B cell (primary cell): Measurements from ENCODE around the gene OSTC. TPM values are rescaled to one million over a fixed set of nuclear protein-coding genes. Genes with fewer than 3 reads are reported as not detected.

Experiments used
- ATAC-seq: fragments of 200-7000 bp; cut with Tn5 transposase; one replicate; pipeline ENCODE4 v1.10.0; 2021; ENCODE audit warnings: low read depth, mild to moderate bottlenecking, moderate number of reproducible peaks, moderate library complexity
- CTCF ChIA-PET: fragments of 350-600 bp; sonication (Branson Sonifier 250); formaldehyde crosslinking; loops from one replicate; lab custom pipeline; 2021; ENCODE audit warnings: antibody characterized with exemption, inconsistent platforms; lab: Charles Lee
- POLR2A ChIA-PET: fragments of 350-600 bp; sonication (Branson Sonifier 250); formaldehyde crosslinking; loops from one replicate; lab custom pipeline; 2021; ENCODE audit warnings: antibody characterized with exemption; lab: Charles Lee
- DNase-seq: peaks from one replicate; pipeline ENCODE4 v3.0.0; 2013
- H2AFZ ChIP-seq: 2 replicates; pipeline ENCODE4 v1.6.1; 2012; ENCODE audit warnings: mild to moderate bottlenecking, low read depth, low read length; ENCODE audit not compliant: insufficient read depth, poor library complexity, severe bottlenecking
- H3K27ac ChIP-seq, 2 donors: 1 replicate in 1 of 2; 2 replicates in 1 of 2; pipeline ENCODE4 v1.5.1; 2012 to 2013; ENCODE audit warnings: low read length in 2 of 2, mild to moderate bottlenecking in 2 of 2, moderate library complexity in 1 of 2
- H3K27me3 ChIP-seq, 4 experiments: fragments of 200-600 bp in 1 of 4; sonication (generic) in 1 of 4; replicated peaks in 1 of 4; 1 replicate in 2 of 4; 2 replicates in 2 of 4; pipeline versions ENCODE4 v1.6.1 to v1.7.0; 2013 to 2016; ENCODE audit warnings: low read length in 3 of 4, mild to moderate bottlenecking in 2 of 4, mixed read lengths in 1 of 4, moderate library complexity in 1 of 4; ENCODE audit not compliant: insufficient read depth in 4 of 4, control insufficient read depth in 3 of 4; ENCODE audit errors: control extremely low read depth in 1 of 4
- H3K36me3 ChIP-seq, 2 experiments: replicated peaks in 1 of 2; 1 replicate in 1 of 2; 2 replicates in 1 of 2; pipeline versions ENCODE4 v1.6.1 to v1.7.1; 2013; ENCODE audit warnings: low read length in 1 of 2; ENCODE audit not compliant: insufficient read depth in 2 of 2, control insufficient read depth in 1 of 2; ENCODE audit errors: control extremely low read depth in 1 of 2, extremely low read depth in 1 of 2
- H3K4me1 ChIP-seq, 2 donors: fragments of 200-600 bp in 1 of 2; sonication (generic) in 1 of 2; 1 replicate in 1 of 2; 2 replicates in 1 of 2; pipeline versions ENCODE4 v1.5.1 to v1.6.1; 2013 to 2017; ENCODE audit warnings: low read length in 2 of 2; ENCODE audit not compliant: control insufficient read depth in 2 of 2, insufficient read depth in 2 of 2
- H3K4me2 ChIP-seq: replicated peaks from 2 replicates; pipeline ENCODE3; 2012; ENCODE audit warnings: mild to moderate bottlenecking, low read depth, low read length; ENCODE audit not compliant: poor library complexity, severe bottlenecking
- H3K4me3 ChIP-seq, 5 experiments: fragments of 200-600 bp in 1 of 5; sonication (generic) in 1 of 5; 1 replicate in 3 of 5; 2 replicates in 2 of 5; pipeline versions ENCODE4 v1.5.1 to v1.7.0; 2011 to 2016; ENCODE audit warnings: low read length in 4 of 5, mild to moderate bottlenecking in 4 of 5, low read depth in 2 of 5, control low read depth in 1 of 5, moderate library complexity in 1 of 5; ENCODE audit not compliant: insufficient read depth in 1 of 5; ENCODE audit errors: control extremely low read depth in 1 of 5, extremely low read depth in 1 of 5
- H3K79me2 ChIP-seq: fragments of 200-600 bp; sonication (generic); one replicate; pipeline ENCODE4 v1.6.0; 2016; ENCODE audit warnings: low read length; ENCODE audit not compliant: control insufficient read depth, insufficient read depth
- H3K9ac ChIP-seq: fragments of 200-600 bp; sonication (generic); 2 replicates; pipeline ENCODE4 v1.6.1; 2017; ENCODE audit warnings: mild to moderate bottlenecking, low read length, moderate library complexity
- H3K9me3 ChIP-seq, 3 donors: one replicate each; pipeline versions ENCODE4 v1.6.1 to v1.7.1; 2013; ENCODE audit warnings: low read length in 2 of 3; ENCODE audit not compliant: control insufficient read depth in 2 of 3, insufficient read depth in 1 of 3; ENCODE audit errors: control extremely low read depth in 1 of 3
- H4K20me1 ChIP-seq: 2 replicates; pipeline ENCODE4 v1.6.0; 2012; ENCODE audit warnings: mild to moderate bottlenecking, low read length; ENCODE audit not compliant: insufficient read depth, control insufficient read depth, poor library complexity, severe bottlenecking
- H3K27ac Mint-ChIP-seq: one replicate; pipeline ENCODE4 v1.8.0; 2021; ENCODE audit warnings: mixed read lengths
- H3K27me3 Mint-ChIP-seq: one replicate; pipeline ENCODE4 v1.8.0; 2021; ENCODE audit warnings: mixed read lengths
- H3K4me1 Mint-ChIP-seq: one replicate; pipeline ENCODE4 v1.8.0; 2021; ENCODE audit warnings: mixed read lengths
- H3K4me3 Mint-ChIP-seq: one replicate; pipeline ENCODE4 v1.8.0; 2021; ENCODE audit warnings: mixed read lengths
- H3K9me3 Mint-ChIP-seq: one replicate; pipeline ENCODE4 v1.8.0; 2022; ENCODE audit warnings: mixed read lengths; ENCODE audit not compliant: insufficient read depth
- CTCF ChIP-seq: fragments of 200-600 bp; IDR thresholded peaks from one replicate; pipeline ENCODE4 v1.8.0; 2022; ENCODE audit warnings: antibody characterized with exemption, mild to moderate bottlenecking
- EZH2 ChIP-seq: IDR thresholded peaks from 2 replicates; pipeline ENCODE4 v1.6.1; 2012; ENCODE audit warnings: borderline replicate concordance, low read depth, mild to moderate bottlenecking, moderate library complexity, low read length; ENCODE audit not compliant: insufficient read depth, poor library complexity, severe bottlenecking
- WGBS: methylation state at CpG from one replicate; pipeline ENCODE4 v1.1.5; 2013; ENCODE audit warnings: missing lambda C conversion rate; ENCODE audit not compliant: insufficient coverage; 5-methylcytosine and 5-hydroxymethylcytosine counted together
- intact Hi-C: fragments of 100-400 bp; cut with micrococcal nuclease; formaldehyde crosslinking; loops from one replicate; pipeline ENCODE4 v1.10.0; 2022
- polyA plus RNA-seq: library from polyadenylated mRNA; depleted of rRNA; stranded (reverse); fragments of >200 nt; gene quantifications from 2 replicates; pipeline ENCODE4 v1.2.3, GENCODE V29; 2012
- small RNA-seq: library from RNA; depleted of rRNA; stranded (forward); fragments of <200 nt; gene quantifications from one replicate; pipeline ENCODE3, GENCODE V24; 2012; ENCODE audit warnings: low replicate concordance, low read depth; ENCODE audit not compliant: insufficient read length
- total RNA-seq, 2 donors: library from RNA; stranded (reverse); fragments of 120-200 nt in 1 of 2; gene quantifications; 1 replicate in 1 of 2; 2 replicates in 1 of 2; pipeline versions ENCODE4 v1.2.3 to v1.2.4, GENCODE V29; 2013 to 2022

OSTC gene
- total and polyA plus RNA-seq, 2 donors (not counting 1 experiment from before 2014, with no cell fraction given): 33.3 to 38.9 TPM

- DNase-seq: no peak
- H3K4me1 Mint-ChIP-seq: no peaks in the 10 kb centered on the region
- 60% methylated on average over 1 of the region's 2 CpGs for WGBS
- no peak overlapping the region for H3K27ac Mint-ChIP-seq
- H3K4me3 ChIP-seq: no peak overlapping the region
- no peak overlapping the region for H3K9ac ChIP-seq
- no peaks in the 10 kb centered on the region for H3K36me3 ChIP-seq
- TF ChIP-seq EZH2: no peak
- TF ChIP-seq CTCF: no peak
- no peaks in the 10 kb centered on the region for H4K20me1 ChIP-seq
- intact Hi-C loops: no loop called here
- no peak for ATAC-seq
- no peaks in the 10 kb centered on the region for H3K27me3 ChIP-seq
- ChIA-PET CTCF (no interaction called here), POLR2A (no interaction called here)
- H3K4me3 Mint-ChIP-seq: no peak overlapping the region
- peaks cover 10% of the 10 kb centered on the region for H3K27me3 Mint-ChIP-seq
- H3K79me2 ChIP-seq: no peaks in the 10 kb centered on the region
- H3K9me3 Mint-ChIP-seq: no peaks in the 10 kb centered on the region
- H3K9me3 ChIP-seq: no peaks in the 10 kb centered on the region
- H3K4me2 ChIP-seq: no peak overlapping the region
- no peak overlapping the region for H2AFZ ChIP-seq
- no peak overlapping the region for H3K27ac ChIP-seq
- H3K4me1 ChIP-seq: no peaks in the 10 kb centered on the region
Measured at GRCh38 chr4:108717386-108717785, 67.0 kb downstream of the OSTC start.

Small RNA genes lying within 50 kb of the gene (small RNA-seq; reads per million reads assigned to genes)
- not detected for gene RNU6-431P

Other genes with a start within 250 kb of the OSTC start
- gene RPL34, start 30.0 kb upstream of the OSTC start, total RNA-seq: 2,198 and 2,267 TPM in 2 replicates
- 3,509 and 4,160 TPM in 2 replicates for gene RPL34, start 30.0 kb upstream of the OSTC start, polyA plus RNA-seq
- gene ETNPPL, start 112.5 kb downstream of the OSTC start, total RNA-seq: not detected in 2 replicates
- gene ETNPPL, start 112.5 kb downstream of the OSTC start, polyA plus RNA-seq: not detected in 2 replicates